Tibial artery (tissue), 4 donors: ENCODE measurements around the gene ATP8A1.

Experiments used
- DNase-seq, 2 donors: peaks; one replicate each; pipeline ENCODE4 v3.0.0-alpha.2; 2019
- H3K27ac ChIP-seq, 2 donors: fragments of 200-600 bp; sonication (generic) in 1 of 2; 1 replicate in 1 of 2; 2 replicates in 1 of 2; pipeline ENCODE4 v1.5.1; 2018 to 2019; ENCODE audit warnings: mild to moderate bottlenecking in 1 of 2
- H3K27me3 ChIP-seq, 2 donors: fragments of 200-600 bp; sonication (generic) in 1 of 2; one replicate each; pipeline versions ENCODE4 v1.5.1 to v1.6.0; 2016 to 2019
- H3K36me3 ChIP-seq, 3 donors: fragments of 200-600 bp; sonication (generic) in 2 of 3; one replicate each; pipeline ENCODE4 v1.5.1; 2016 to 2019; ENCODE audit warnings: mild to moderate bottlenecking in 2 of 3
- H3K4me1 ChIP-seq, 4 donors: fragments of 200-600 bp; sonication (generic) in 2 of 4; 1 replicate in 3 of 4; 2 replicates in 1 of 4; pipeline ENCODE4 v1.5.1; 2016 to 2019
- H3K4me3 ChIP-seq, 2 donors: fragments of 200-600 bp; sonication (generic) in 1 of 2; 1 replicate in 1 of 2; 2 replicates in 1 of 2; pipeline ENCODE4 v1.5.1; 2018 to 2019; ENCODE audit warnings: mild to moderate bottlenecking in 2 of 2
- H3K9me3 ChIP-seq, 3 donors: fragments of 200-600 bp; sonication (generic) in 1 of 3; one replicate each; pipeline ENCODE4 v1.5.1; 2016 to 2019
- CTCF ChIP-seq, 2 experiments: fragments of 200-600 bp in 1 of 2; fragments of 450-650 bp in 1 of 2; IDR thresholded peaks; one replicate each; pipeline ENCODE4 v1.5.1; 2017 to 2019; ENCODE audit warnings: antibody characterized with exemption in 2 of 2, mild to moderate bottlenecking in 1 of 2, moderate library complexity in 1 of 2
- intact Hi-C: fragments of 100-400 bp; cut with DNase I; formaldehyde crosslinking; loops from one replicate; pipeline ENCODE4 v1.15.0; 2023; ENCODE audit warnings: low total_unique reads

The ATP8A1 gene

GRCh38 chr4:42445038-42445437 is 211.9 kb downstream of the ATP8A1 start:
- no peaks in the 10 kb centered on the region for H3K4me1 ChIP-seq

GRCh38 chr4:42442601-42443000 is 214.3 kb downstream of the ATP8A1 start:
- no peaks in the 10 kb centered on the region for H3K4me1 ChIP-seq
- intact Hi-C loops, result no loop called here
- no peak for TF ChIP-seq CTCF (IDR thresholded peaks at IDR 0.05)
- H3K36me3 ChIP-seq, result peaks cover 0 to 17% (median 0%) of the 10 kb centered on the region in 3 donors
- H3K27ac ChIP-seq, result no peak overlapping the region
- H3K27me3 ChIP-seq, result no peaks in the 10 kb centered on the region
- H3K4me3 ChIP-seq, result no peak overlapping the region
- no peaks in the 10 kb centered on the region for H3K9me3 ChIP-seq
- no peak for DNase-seq

More at GRCh38 chr4:42445038-42445437, 211.9 kb downstream of the ATP8A1 start:
- H3K4me3 ChIP-seq, result no peak overlapping the region
- DNase-seq, result no peak
- no peak for TF ChIP-seq CTCF (IDR thresholded peaks at IDR 0.05)
- no peaks in the 10 kb centered on the region for H3K9me3 ChIP-seq
- no peaks in the 10 kb centered on the region for H3K27me3 ChIP-seq
- intact Hi-C loops, result no loop called here
- no peak overlapping the region for H3K27ac ChIP-seq
- peaks cover 0 to 17% (median 0%) of the 10 kb centered on the region in 3 donors for H3K36me3 ChIP-seq

- Histone ChIP-seq H3K4me3 (no peak overlapping the region), H3K4me1 (no peaks in the 10 kb centered on the region), H3K9me3 (no peaks in the 10 kb centered on the region), H3K27me3 (no peaks in the 10 kb centered on the region), H3K27ac (no peak overlapping the region), H3K36me3 (peaks cover 0 to 17% (median 6%) of the 10 kb centered on the region in 3 donors)
- no peak for DNase-seq
- intact Hi-C loops, result no loop called here
- no peak for TF ChIP-seq CTCF (IDR thresholded peaks at IDR 0.05)
These were observed 216.8 kb downstream of the ATP8A1 start for GRCh38 chr4:42440083-42440482.

GRCh38 chr4:42436928-42437565 is 219.9 kb downstream of the ATP8A1 start:
- no peak for DNase-seq
- Histone ChIP-seq H3K27me3 (no peaks in the 10 kb centered on the region), H3K36me3 (peaks cover 0 to 6% (median 0%) of the 10 kb centered on the region in 3 donors), H3K9me3 (no peaks in the 10 kb centered on the region), H3K4me1 (no peaks in the 10 kb centered on the region), H3K4me3 (no peak overlapping the region), H3K27ac (no peak overlapping the region)
- intact Hi-C loops, result no loop called here
- TF ChIP-seq CTCF (IDR thresholded peaks at IDR 0.05), result no peak

- no peak for TF ChIP-seq CTCF (IDR thresholded peaks at IDR 0.05)
- Histone ChIP-seq H3K4me1 (no peaks in the 10 kb centered on the region), H3K27ac (no peak overlapping the region), H3K9me3 (no peaks in the 10 kb centered on the region), H3K36me3 (peaks cover 0 to 4% (median 0%) of the 10 kb centered on the region in 3 donors), H3K27me3 (no peaks in the 10 kb centered on the region), H3K4me3 (no peak overlapping the region)
- no peak for DNase-seq
- intact Hi-C loops, result no loop called here
These were observed 228.9 kb downstream of the ATP8A1 start for GRCh38 chr4:42428036-42428435.
